GM12878 (cell line): ENCODE measurements around the gene SPA17. TPM values are rescaled to one million over a fixed set of nuclear protein-coding genes. Genes with fewer than 3 reads are reported as not detected.

Experiments
- ATAC-seq: fragments of 200-7000 bp; cut with Tn5 transposase; 3 replicates; pipeline ENCODE4 v1.9.1; 2020; ENCODE audit warnings: mild to moderate bottlenecking, moderate library complexity
- BruUV-seq: library from RNA; stranded (reverse); fragments of 400-500 nt; replicated peaks from 2 replicates; lab custom pipeline; 2021; lab: Mats Ljungman, UMichigan
- CTCF ChIA-PET: fragments of 300-600 bp; sonication (Branson Sonifier 250); formaldehyde crosslinking; extraction: SDS; loops from one replicate; lab custom pipeline; 2021; ENCODE audit warnings: inconsistent platforms; lab: Yijun Ruan, JAX
- POLR2A ChIA-PET: fragments of 350-600 bp; formaldehyde crosslinking; extraction: SDS; loops from one replicate; lab custom pipeline; 2021; ENCODE audit warnings: inconsistent platforms; lab: Charles Lee
- RAD21 ChIA-PET: fragments of 300-600 bp; sonication (Branson Sonifier 250); formaldehyde crosslinking; loops from one replicate; lab custom pipeline; 2023; ENCODE audit warnings: antibody characterized with exemption; ENCODE audit not compliant: unreplicated experiment; lab: Charles Lee
- SMC1A ChIA-PET: fragments of 300-600 bp; sonication (Branson Sonifier 250); formaldehyde crosslinking; loops from one replicate; lab custom pipeline; 2023; ENCODE audit not compliant: unreplicated experiment, uncharacterized antibody; lab: Charles Lee
- DNase-seq: peaks from one replicate; pipeline ENCODE4 v3.0.0-alpha.2; 2011; ENCODE audit warnings: low read depth, low spot score
- FAIRE-seq: peaks from 3 replicates; lab custom pipeline; 2011; peaks lifted over from hg19 to GRCh38; lab: Jason Lieb, UNC
- H2AFZ ChIP-seq: 2 replicates; pipeline ENCODE4 v1.6.0; 2011; ENCODE audit warnings: low read depth, low read length, control low read depth; ENCODE audit not compliant: control insufficient read depth
- H3K27ac ChIP-seq: 2 replicates; pipeline ENCODE4 v1.5.1; 2011; ENCODE audit warnings: control low read depth; ENCODE audit not compliant: control insufficient read depth, insufficient read depth
- H3K27me3 ChIP-seq, 2 experiments: replicated peaks in 1 of 2; 2 replicates each; pipeline versions ENCODE4 v1.6.0 to v1.6.1; 2011; ENCODE audit warnings: low read length in 1 of 2; ENCODE audit not compliant: control insufficient read depth in 2 of 2, insufficient read depth in 2 of 2
- H3K36me3 ChIP-seq, 2 experiments: 2 replicates each; pipeline ENCODE4 v1.5.1; 2011; ENCODE audit warnings: low read length in 1 of 2; ENCODE audit not compliant: control insufficient read depth in 2 of 2, insufficient read depth in 2 of 2
- H3K4me1 ChIP-seq: 2 replicates; pipeline ENCODE4 v1.6.1; 2011; ENCODE audit warnings: mild to moderate bottlenecking, low read length, moderate library complexity, mixed read lengths; ENCODE audit not compliant: control insufficient read depth, insufficient read depth
- H3K4me2 ChIP-seq: 2 replicates; pipeline ENCODE4 v1.6.0; 2011; ENCODE audit warnings: control low read depth; ENCODE audit not compliant: control insufficient read depth, insufficient read depth
- H3K4me3 ChIP-seq: fragments of 200-600 bp; sonication (generic); 2 replicates; pipeline ENCODE4 v1.5.1; 2016
- H3K79me2 ChIP-seq: 2 replicates; pipeline ENCODE4 v1.6.0; 2011; ENCODE audit warnings: low read length; ENCODE audit not compliant: control insufficient read depth, insufficient read depth
- H3K9ac ChIP-seq: 2 replicates; pipeline ENCODE4 v1.8.0; 2011; ENCODE audit warnings: low read length, control low read depth, mixed read lengths; ENCODE audit not compliant: control insufficient read depth, insufficient read depth
- H3K9me3 ChIP-seq: replicated peaks from 3 replicates; pipeline ENCODE4 v1.5.1; 2011; ENCODE audit warnings: mild to moderate bottlenecking, low read length; ENCODE audit not compliant: control insufficient read depth, insufficient read depth
- H4K20me1 ChIP-seq: 2 replicates; pipeline ENCODE4 v1.6.0; 2011; ENCODE audit not compliant: control insufficient read depth, insufficient read depth
- BMI1 ChIP-seq: fragments of 450-650 bp; IDR thresholded peaks from 2 replicates; pipeline ENCODE4 v1.6.1; 2016; ENCODE audit warnings: mild to moderate bottlenecking, moderate library complexity, borderline replicate concordance
- IKZF2 ChIP-seq, 2 experiments: fragments of 450-650 bp; IDR thresholded peaks; 2 replicates each; pipeline ENCODE4 v1.6.1; 2017; ENCODE audit warnings: mild to moderate bottlenecking in 2 of 2, moderate library complexity in 2 of 2
- KAT2A ChIP-seq: conservative IDR thresholded peaks from 2 replicates; pipeline ENCODE4 v1.6.1; 2011; ENCODE audit warnings: low read depth, low read length; ENCODE audit not compliant: control insufficient read depth
- WGBS: methylation state at CpG from one replicate; pipeline ENCODE4 v1.1.6; 2016; ENCODE audit warnings: low lambda C conversion rate; ENCODE audit not compliant: insufficient replicate concordance, insufficient coverage; ENCODE audit errors: missing lambda C conversion rate; 5-methylcytosine and 5-hydroxymethylcytosine counted together
- in situ Hi-C: fragments of 300-500 bp; cut with MboI; formaldehyde crosslinking; loops from 9 replicates; pipeline ENCODE4 v1.14.3; 2018; ENCODE audit warnings: mixed read lengths
- intact Hi-C: fragments of 100-400 bp; cut with micrococcal nuclease; formaldehyde crosslinking; loops from one replicate; pipeline ENCODE4 v1.14.2; 2022; ENCODE audit not compliant: unreplicated experiment
- polyA plus RNA-seq, 11 experiments: library from polyadenylated mRNA; depleted of rRNA in 4 of 11; unstranded in 6 of 11; stranded (reverse) in 5 of 11; fragments of >200 nt; fragmentation: Nextera tagmentation in 4 of 11; fragmentation: Illumina TruSeq in 1 of 11; extraction: Ambion mirVana in 4 of 11; extraction: Trizol in 1 of 11; gene quantifications; 1 replicate in 1 of 11; 2 replicates in 10 of 11; pipeline versions ENCODE4 v1.2.1 to v1.2.3, GENCODE V29; 2011 to 2016; ENCODE audit warnings: inconsistent platforms in 2 of 11, missing spikeins in 2 of 11, low read depth in 1 of 11
- total RNA-seq, 4 experiments: library from RNA; depleted of rRNA in 3 of 4; stranded (reverse); fragments of >200 nt in 3 of 4; fragmentation: Illumina TruSeq in 1 of 4; extraction: Trizol in 1 of 4; gene quantifications; 2 replicates each; pipeline versions ENCODE4 v1.2.1 to v1.2.3, GENCODE V29; 2013 to 2021

The SPA17 gene
- total and polyA plus RNA-seq, 10 of the 15 experiments (the other 5 are each of a cell fraction or from before 2014, with no cell fraction given) = 2.9 to 13.2 (median 8.5) TPM

DNA sequence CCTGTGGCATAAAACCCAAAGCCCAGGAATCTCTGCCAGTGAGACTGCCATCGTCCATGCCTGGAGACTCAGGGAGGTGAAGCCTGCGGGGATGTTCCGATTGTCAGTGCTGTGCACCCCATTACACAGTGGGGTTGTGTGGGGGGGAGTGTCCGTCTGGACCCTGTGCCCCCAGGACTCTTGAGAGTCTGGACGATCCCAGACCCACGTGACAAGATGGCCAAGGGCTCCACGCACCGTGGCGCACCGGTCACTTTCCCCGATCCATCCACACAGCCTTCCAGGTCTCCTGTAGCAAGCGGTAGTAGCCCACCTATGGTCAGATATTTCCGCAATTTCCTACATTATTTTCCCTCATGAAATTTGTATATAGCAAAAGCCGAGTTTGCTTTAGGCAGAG, 45.1 kb downstream of the SPA17 start:
- SMC1A ChIA-PET = interaction anchor here (1.1 to 1.5 kb wide), 2 partner anchors 9 to 28 kb away, joined by 3 to 4 read pairs; no protein-coding TSS in a partner anchor

DNA sequence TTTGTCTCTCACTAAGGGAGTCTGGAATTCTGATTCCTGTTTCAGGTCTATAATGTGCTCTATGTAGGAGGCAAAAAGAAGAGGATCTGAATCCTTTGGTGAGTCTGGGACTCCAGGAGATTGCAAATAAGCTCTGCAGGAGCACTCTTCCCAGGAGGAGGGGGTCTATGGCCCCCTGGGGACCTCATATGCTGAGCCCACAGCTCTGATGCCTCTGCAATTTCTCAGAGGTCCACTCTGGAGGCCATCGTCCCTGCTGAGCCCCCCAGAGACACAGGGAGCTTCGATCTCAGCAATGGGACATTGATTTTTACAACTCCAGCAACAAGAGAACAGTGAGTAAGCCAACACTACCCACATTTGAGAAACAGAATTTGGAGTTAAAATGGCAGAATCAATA, 45.8 kb downstream of the SPA17 start:
- intact Hi-C loops (no loop called here), in situ Hi-C loops (no loop called here)
- RAD21 ChIA-PET = interaction anchor here (2.3 kb wide), 1 partner anchor 49 kb away, joined by 9 read pairs; no protein-coding TSS in a partner anchor
- BruUV-seq = no TSS peak
- DNase-seq (no peak), FAIRE-seq (no peak), ATAC-seq (no peak)
- no peak overlapping the region for H2AFZ ChIP-seq
- H3K27ac ChIP-seq = no peak overlapping the region
- H3K36me3 ChIP-seq = no peaks in the 10 kb centered on the region
- CTCF ChIA-PET = interaction anchor here (0.6 to 1.9 kb wide), 4 partner anchors 8 to 50 kb away, joined by 3 to 6 read pairs (median 4); no protein-coding TSS in a partner anchor
- POLR2A ChIA-PET = interaction anchor here (1.5 kb wide), 1 partner anchor 48 kb away, joined by 4 read pairs; no protein-coding TSS in a partner anchor
- H3K27me3 ChIP-seq = peaks cover 0 to 13% of the 10 kb centered on the region in 2 experiments; a peak in 2 of 4 replicates
- 5% methylated on average over 2 of the region's 2 CpGs for WGBS
- H3K4me2 ChIP-seq = no peak overlapping the region
- SMC1A ChIA-PET = interaction anchor here (0.9 to 2.0 kb wide), 2 partner anchors 22 to 49 kb away, joined by 3 to 7 read pairs; no protein-coding TSS in a partner anchor
- no peaks in the 10 kb centered on the region for H3K9me3 ChIP-seq
- no peaks in the 10 kb centered on the region for H4K20me1 ChIP-seq
- no peaks in the 10 kb centered on the region; the same call in 1 of the 2 replicates for H3K4me1 ChIP-seq
- TF ChIP-seq IKZF2 (IDR thresholded peaks at IDR 0.05) (no peak), KAT2A (no peak)
- no peak overlapping the region for H3K9ac ChIP-seq
- no peaks in the 10 kb centered on the region for H3K79me2 ChIP-seq
- H3K4me3 ChIP-seq = no peak overlapping the region

More for the DNA sequence above, 45.1 kb downstream of the SPA17 start:
- Histone ChIP-seq H3K9me3 (no peaks in the 10 kb centered on the region), H3K36me3 (no peaks in the 10 kb centered on the region), H3K27ac (no peak overlapping the region), H3K9ac (no peak overlapping the region), H3K79me2 (no peaks in the 10 kb centered on the region), H3K4me3 (no peak overlapping the region), H3K4me2 (no peak overlapping the region), H3K27me3 (peaks cover 0 to 13% of the 10 kb centered on the region in 2 experiments; a peak in 2 of 4 replicates), H3K4me1 (no peaks in the 10 kb centered on the region; the same call in 1 of the 2 replicates), H4K20me1 (no peaks in the 10 kb centered on the region), H2AFZ (no peak overlapping the region)
- no peak for TF ChIP-seq BMI1
- ATAC-seq = no peak
- no peak for DNase-seq
- 53% methylated on average over 14 of the region's 14 CpGs for WGBS
- intact Hi-C loops (no loop called here), in situ Hi-C loops (no loop called here)
- RAD21 ChIA-PET = no interaction called here
- POLR2A ChIA-PET = no interaction called here
- no peak for FAIRE-seq
- no TSS peak for BruUV-seq
- CTCF ChIA-PET = interaction anchor here (1.3 kb wide), 1 partner anchor 42 kb away, joined by 5 read pairs; no protein-coding TSS in a partner anchor
